ENCODE data around the gene COL4A2.
"Not testable (repeated sequence)": the region's sequence is repeated elsewhere in the genome, so short reads cannot be mapped to it uniquely, and the experiment has no call there.

The COL4A2 gene

DNA sequence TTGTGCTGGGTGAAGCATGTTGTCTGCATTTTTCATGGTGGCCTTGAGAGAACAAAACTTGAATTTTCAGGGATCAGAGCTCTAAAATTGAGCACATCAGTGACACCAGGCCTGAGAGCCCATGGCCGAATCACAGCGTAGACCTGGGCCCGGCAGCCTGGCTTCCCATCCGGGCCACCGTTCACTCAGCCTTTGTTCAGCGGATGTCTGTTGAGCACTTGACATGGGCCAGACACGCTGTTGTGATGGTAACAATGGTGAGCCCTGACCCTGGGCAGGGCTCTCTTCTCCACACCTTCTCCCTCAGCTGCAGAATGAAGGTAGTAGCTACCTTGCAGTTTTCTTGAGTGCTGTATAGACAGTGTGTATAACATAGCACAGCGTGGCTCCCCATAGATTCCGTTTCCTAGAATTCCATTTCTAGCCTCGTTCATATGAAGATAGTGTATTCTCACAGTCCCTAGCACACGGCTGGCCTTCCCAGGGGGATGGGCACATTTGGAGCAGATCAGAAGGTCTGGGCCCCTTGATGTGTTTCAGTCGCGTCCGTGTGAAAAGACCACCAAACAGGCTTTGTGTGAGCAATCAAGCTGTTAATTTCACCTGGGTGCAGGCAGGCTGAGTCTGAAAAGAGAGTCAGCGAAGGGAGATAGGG, 179.1 kb downstream of the COL4A2 start:
- Histone ChIP-seq H3K4me3 (ENCODE audit: low read depth in 1 of 2, low read length in 1 of 2) (no peak overlapping the region), H3K27me3 (peaks cover 7% of the 10 kb centered on the region), H3K27ac (no peak overlapping the region), H3K9me3 (no peaks in the 10 kb centered on the region), H3K4me1 (ENCODE audit: control insufficient read depth in 1 of 2, insufficient read depth in 1 of 2, low read depth in 1 of 2, low read length in 1 of 2) (no peaks in the 10 kb centered on the region), H3K36me3 (no peaks in the 10 kb centered on the region)
- TF ChIP-seq, protein P1, sequence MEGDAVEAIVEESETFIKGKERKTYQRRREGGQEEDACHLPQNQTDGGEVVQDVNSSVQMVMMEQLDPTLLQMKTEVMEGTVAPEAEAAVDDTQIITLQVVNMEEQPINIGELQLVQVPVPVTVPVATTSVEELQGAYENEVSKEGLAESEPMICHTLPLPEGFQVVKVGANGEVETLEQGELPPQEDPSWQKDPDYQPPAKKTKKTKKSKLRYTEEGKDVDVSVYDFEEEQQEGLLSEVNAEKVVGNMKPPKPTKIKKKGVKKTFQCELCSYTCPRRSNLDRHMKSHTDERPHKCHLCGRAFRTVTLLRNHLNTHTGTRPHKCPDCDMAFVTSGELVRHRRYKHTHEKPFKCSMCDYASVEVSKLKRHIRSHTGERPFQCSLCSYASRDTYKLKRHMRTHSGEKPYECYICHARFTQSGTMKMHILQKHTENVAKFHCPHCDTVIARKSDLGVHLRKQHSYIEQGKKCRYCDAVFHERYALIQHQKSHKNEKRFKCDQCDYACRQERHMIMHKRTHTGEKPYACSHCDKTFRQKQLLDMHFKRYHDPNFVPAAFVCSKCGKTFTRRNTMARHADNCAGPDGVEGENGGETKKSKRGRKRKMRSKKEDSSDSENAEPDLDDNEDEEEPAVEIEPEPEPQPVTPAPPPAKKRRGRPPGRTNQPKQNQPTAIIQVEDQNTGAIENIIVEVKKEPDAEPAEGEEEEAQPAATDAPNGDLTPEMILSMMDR (IDR thresholded peaks at IDR 0.05), result no peak

DNA sequence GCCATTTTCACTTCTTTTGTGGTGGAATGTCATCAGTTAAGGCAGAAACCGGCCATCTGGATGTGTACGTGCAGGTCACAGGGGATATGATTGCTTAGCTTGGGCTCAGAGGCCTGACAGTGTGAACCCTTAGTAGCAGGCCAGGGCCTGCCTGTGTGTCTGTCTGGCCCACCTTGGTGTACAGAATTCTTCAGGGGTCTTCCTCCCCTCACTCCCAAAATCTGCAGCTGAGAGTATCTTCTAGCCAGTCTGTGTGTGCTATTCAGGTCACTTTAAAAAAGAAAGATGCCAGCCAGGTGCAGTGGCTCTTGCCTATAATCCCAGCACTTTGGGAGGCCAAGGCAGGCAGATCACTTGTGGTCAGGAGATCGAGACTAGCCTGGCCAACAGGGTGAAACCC, 179.8 kb downstream of the COL4A2 start:
- not testable (repeated sequence) for H3K36me3 ChIP-seq; H3K4me1 ChIP-seq (ENCODE audit: control insufficient read depth in 1 of 2, insufficient read depth in 1 of 2, low read depth in 1 of 2, low read length in 1 of 2); H3K27ac ChIP-seq; H3K4me3 ChIP-seq (ENCODE audit: low read depth in 1 of 2, low read length in 1 of 2); H3K27me3 ChIP-seq; H3K9me3 ChIP-seq

DNA sequence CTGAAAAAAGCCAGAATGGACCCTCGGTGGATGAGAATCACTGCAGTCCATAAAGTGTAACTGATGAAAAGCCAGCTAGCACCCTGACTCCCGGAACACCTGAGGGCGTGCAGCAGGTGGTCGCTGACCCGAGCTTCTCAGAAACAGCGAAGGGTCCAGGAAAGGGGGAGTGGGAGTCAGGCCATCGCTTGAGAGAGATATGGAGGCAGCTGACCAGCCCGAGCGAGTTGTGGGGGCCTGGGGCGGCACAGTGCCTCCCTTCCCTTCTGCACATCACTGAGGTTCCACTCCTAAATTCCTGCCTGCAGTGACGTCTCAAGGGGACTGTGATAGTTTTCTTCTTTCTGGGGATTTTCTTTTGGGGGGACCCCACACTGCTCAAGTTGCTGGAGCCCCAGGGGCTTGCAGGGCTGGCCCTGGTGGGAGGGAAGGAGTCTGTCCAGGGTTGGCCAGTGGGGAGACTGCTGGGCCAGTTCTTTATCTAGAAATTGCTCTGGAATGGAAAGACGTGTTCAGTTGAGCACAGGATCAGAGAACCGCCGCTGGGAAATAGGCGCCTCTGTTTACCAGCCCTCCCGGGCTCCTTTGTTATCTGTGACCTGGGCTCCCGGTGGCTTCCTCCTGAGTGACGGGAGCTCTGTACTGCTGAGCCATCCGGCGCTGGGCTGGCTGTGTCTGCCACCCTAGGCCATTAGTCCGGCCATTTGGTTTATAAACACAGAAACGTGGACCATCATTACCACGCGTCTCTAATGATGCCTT, 183.1 kb downstream of the COL4A2 start:
- no peak overlapping the region for H3K4me3 ChIP-seq (ENCODE audit: low read depth in 1 of 2, low read length in 1 of 2)

DNA sequence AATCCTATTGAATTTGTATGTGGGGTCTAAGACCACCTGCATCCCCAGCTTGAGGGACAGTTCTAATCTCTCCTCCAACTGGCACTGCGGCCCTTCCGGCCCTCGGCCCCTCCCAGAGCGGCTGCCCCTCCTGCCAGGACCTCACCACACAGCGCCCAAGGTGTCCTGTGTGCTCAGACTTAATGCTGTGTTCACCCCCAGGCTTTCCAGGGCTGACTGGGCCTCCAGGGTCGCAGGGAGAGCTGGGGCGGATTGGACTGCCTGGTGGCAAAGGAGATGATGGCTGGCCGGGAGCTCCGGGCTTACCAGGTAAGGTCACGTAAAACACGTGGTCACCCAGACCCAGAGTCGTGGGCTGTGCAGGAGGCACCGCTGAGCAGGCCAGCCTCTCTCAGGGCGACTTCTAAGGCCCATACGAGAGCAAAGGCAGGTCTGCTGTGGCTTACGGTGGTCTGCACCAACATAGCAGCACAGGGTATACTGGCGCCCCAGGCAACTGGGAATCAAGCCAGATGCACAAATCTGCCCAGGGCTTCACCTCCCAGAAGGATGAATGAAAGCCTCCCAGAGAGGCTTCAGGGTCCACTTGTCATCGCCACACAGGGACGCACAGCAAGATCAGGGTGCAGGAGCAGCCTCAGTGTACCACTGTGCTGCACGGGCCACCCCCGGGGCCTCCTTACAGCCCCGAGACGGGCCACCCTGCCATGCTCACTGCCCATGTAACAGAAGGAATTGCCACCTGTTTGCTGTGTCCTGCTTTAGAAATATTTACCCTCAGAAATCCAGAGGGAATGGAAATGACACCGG, 185.0 kb downstream of the COL4A2 start:
- H3K4me1 ChIP-seq (ENCODE audit: control insufficient read depth in 1 of 2, insufficient read depth in 1 of 2, low read depth in 1 of 2, low read length in 1 of 2), result no peaks in the 10 kb centered on the region
- H3K4me3 ChIP-seq (ENCODE audit: low read depth in 1 of 2, low read length in 1 of 2), result no peak overlapping the region
- no peaks in the 10 kb centered on the region for H3K27me3 ChIP-seq
- TF ChIP-seq, protein P1 (IDR thresholded peaks at IDR 0.05), result no peak
- H3K27ac ChIP-seq, result no peak overlapping the region
- no peaks in the 10 kb centered on the region for H3K36me3 ChIP-seq
- H3K9me3 ChIP-seq, result no peaks in the 10 kb centered on the region

More for the DNA sequence above, 183.1 kb downstream of the COL4A2 start:
- no peaks in the 10 kb centered on the region for H3K9me3 ChIP-seq
- H3K36me3 ChIP-seq, result no peaks in the 10 kb centered on the region
- H3K4me1 ChIP-seq (ENCODE audit: control insufficient read depth in 1 of 2, insufficient read depth in 1 of 2, low read depth in 1 of 2, low read length in 1 of 2), result no peaks in the 10 kb centered on the region
- H3K27ac ChIP-seq, result no peak overlapping the region
- TF ChIP-seq, protein P1 (IDR thresholded peaks at IDR 0.05), result no peak
- no peaks in the 10 kb centered on the region for H3K27me3 ChIP-seq

DNA sequence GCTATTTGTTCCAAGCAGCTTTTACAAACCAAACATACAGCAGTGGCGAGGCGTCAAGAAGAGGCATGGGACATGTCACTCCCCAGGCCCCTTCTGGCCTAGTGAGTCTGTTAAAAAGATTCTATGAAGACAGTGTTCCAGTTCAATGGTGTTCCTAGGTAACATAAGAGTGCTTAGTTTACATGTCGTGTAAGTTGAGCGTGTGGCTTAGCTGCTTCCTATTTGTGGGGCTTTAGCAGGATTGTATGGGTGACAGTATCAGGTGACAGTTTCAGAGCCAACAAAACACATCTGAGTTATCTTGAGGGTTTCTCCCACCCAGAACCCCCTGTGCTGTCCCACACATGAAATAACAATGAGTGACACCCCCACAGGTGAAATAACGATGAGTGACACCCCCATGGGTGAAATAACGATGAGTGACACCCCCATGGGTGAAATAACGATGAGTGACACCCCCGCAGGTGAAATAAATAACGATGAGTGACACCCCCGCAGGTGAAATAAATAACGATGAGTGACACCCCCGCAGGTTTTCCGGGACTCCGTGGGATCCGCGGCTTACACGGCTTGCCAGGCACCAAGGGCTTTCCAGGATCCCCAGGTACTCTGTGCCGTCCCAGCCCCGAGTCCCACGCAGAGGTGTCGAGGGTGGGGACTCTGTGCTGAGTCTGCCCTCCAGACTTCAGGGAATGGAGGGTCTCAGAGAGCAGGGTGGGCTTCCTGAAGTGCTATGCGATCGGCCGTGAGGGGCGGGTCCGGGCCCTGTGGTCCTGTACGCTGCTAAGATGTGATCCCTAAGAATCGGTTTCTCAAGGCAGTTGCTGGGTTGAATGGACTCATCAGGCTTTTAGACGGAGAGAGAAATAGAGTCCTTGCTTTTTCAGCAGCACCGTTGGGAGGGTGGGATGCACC, 185.9 kb downstream of the COL4A2 start:
- TF ChIP-seq, protein P1 (IDR thresholded peaks at IDR 0.05), result no peak
- H3K36me3 ChIP-seq, result no peaks in the 10 kb centered on the region
- H3K4me3 ChIP-seq (ENCODE audit: low read depth in 1 of 2, low read length in 1 of 2), result no peak overlapping the region

More for the DNA sequence above, 185.9 kb downstream of the COL4A2 start:
- Histone ChIP-seq H3K27me3 (no peaks in the 10 kb centered on the region), H3K4me1 (ENCODE audit: control insufficient read depth in 1 of 2, insufficient read depth in 1 of 2, low read depth in 1 of 2, low read length in 1 of 2) (no peaks in the 10 kb centered on the region), H3K27ac (no peak overlapping the region), H3K9me3 (no peaks in the 10 kb centered on the region)

All from neutrophil (primary cell).